Measurements from ENCODE around the gene WDR64.

DNA sequence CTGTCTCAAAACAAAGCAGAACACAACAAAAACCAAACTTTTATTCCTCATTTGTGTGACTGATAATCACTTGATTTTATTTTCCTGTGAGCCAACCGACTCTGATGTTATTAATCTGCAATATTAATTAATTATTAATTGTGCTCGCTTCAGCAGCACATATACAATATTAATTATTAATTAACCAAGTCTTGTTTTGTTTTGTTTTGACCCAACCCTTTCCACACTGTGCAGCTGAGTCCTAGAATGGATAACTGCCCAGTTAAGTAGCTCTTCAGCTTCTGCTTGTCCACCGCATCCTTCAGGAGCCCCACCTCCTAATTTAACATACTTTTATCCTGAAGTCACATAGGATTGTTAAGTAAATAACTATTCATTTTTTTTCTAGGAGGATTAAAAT lies 148.6 kb downstream of the WDR64 start:
- TF ChIP-seq POLR2AphosphoS5 (IDR thresholded peaks at IDR 0.05; ENCODE audit: insufficient read depth in 1 of 2, low read depth in 1 of 2), result no peak
- TF ChIP-seq CTCF (IDR thresholded peaks at IDR 0.05), result no peak
